Ishikawa (cell line): ENCODE measurements around the gene C16orf74.

ENCODE experiments used
- CEBPB ChIP-seq: IDR thresholded peaks from 2 replicates; pipeline ENCODE4 v1.6.1; 2012
- TEAD4 ChIP-seq: IDR thresholded peaks from 2 replicates; pipeline ENCODE4 v1.6.1; 2012
- ZBTB7A ChIP-seq: IDR thresholded peaks from 2 replicates; pipeline ENCODE4 v1.6.1; 2012; ENCODE audit warnings: low read depth
- TF ChIP-seq, protein P1 (sequence below): IDR thresholded peaks from 2 replicates; pipeline ENCODE4 v1.6.1; 2012; ENCODE audit warnings: low read depth, mild to moderate bottlenecking

GRCh38 chr16:85667261-85667660 lies 83.6 kb downstream of the C16orf74 start:
- TF ChIP-seq CEBPB (no peak), ZBTB7A (no peak), TEAD4 (no peak)
- TF ChIP-seq, protein P1, sequence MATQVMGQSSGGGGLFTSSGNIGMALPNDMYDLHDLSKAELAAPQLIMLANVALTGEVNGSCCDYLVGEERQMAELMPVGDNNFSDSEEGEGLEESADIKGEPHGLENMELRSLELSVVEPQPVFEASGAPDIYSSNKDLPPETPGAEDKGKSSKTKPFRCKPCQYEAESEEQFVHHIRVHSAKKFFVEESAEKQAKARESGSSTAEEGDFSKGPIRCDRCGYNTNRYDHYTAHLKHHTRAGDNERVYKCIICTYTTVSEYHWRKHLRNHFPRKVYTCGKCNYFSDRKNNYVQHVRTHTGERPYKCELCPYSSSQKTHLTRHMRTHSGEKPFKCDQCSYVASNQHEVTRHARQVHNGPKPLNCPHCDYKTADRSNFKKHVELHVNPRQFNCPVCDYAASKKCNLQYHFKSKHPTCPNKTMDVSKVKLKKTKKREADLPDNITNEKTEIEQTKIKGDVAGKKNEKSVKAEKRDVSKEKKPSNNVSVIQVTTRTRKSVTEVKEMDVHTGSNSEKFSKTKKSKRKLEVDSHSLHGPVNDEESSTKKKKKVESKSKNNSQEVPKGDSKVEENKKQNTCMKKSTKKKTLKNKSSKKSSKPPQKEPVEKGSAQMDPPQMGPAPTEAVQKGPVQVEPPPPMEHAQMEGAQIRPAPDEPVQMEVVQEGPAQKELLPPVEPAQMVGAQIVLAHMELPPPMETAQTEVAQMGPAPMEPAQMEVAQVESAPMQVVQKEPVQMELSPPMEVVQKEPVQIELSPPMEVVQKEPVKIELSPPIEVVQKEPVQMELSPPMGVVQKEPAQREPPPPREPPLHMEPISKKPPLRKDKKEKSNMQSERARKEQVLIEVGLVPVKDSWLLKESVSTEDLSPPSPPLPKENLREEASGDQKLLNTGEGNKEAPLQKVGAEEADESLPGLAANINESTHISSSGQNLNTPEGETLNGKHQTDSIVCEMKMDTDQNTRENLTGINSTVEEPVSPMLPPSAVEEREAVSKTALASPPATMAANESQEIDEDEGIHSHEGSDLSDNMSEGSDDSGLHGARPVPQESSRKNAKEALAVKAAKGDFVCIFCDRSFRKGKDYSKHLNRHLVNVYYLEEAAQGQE = no peak
